H1 (cell line): ENCODE measurements around the gene MAFB. TPM values are rescaled to one million over a fixed set of nuclear protein-coding genes. Genes with fewer than 3 reads are reported as not detected.

ENCODE experiments used
- NRF1 ChIP-seq: IDR thresholded peaks from 2 replicates; pipeline ENCODE4 v1.6.1; 2011; ENCODE audit warnings: mild to moderate bottlenecking, low read depth, low read length, improper control_type of control experiment
- USF2 ChIP-seq: IDR thresholded peaks from 2 replicates; pipeline ENCODE4 v1.6.1; 2011; ENCODE audit warnings: low read length, improper control_type of control experiment
- polyA plus RNA-seq, 7 experiments: library from polyadenylated mRNA; depleted of rRNA in 3 of 7; stranded (reverse) in 5 of 7; unstranded in 2 of 7; fragments of >200 nt in 5 of 7; fragments of 200-250 nt in 2 of 7; gene quantifications; 1 replicate in 5 of 7; 2 replicates in 1 of 7; 4 replicates in 1 of 7; pipeline versions ENCODE4 v1.2.1 to v1.2.3, GENCODE V29; 2011 to 2013; ENCODE audit warnings: missing spikeins in 2 of 7, mixed read lengths in 2 of 7
- total RNA-seq: library from RNA; stranded (reverse); fragmentation: NEBNext Ultra II Directional; extraction: Animal tissue kit (Norgen Biotek cat#: 25700); gene quantifications from 2 replicates; pipeline ENCODE4 v1.2.1, GENCODE V29; 2021

Gene MAFB
- total and polyA plus RNA-seq, 2 of the 8 experiments (the other 6 are each of a cell fraction or from before 2014, with no cell fraction given): 0.83 to 1.8 TPM

DNA sequence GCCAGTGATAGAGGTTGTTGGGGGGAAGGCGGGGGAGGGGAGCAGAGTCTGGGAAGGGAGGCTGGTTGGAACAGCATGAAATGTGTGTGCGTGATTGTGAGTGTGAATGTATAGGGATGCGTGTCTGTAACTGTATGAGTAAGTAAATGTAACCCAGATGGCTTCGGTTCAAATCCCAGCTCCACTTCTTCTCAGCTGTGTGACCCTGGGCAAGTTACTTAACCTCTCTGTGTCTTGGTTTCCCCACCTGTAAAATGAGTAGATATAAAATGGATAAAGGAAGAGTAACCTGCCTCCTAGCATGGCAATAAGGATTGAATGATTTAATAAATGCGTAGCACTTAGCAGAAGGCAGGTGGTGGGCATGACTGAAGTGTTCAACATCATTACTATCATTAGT is 24.1 kb downstream of the MAFB start (continued):
- TF ChIP-seq USF2: no peak
- TF ChIP-seq NRF1: no peak
